Measurements from ENCODE around the gene RPS6KA1. TPM values are rescaled to one million over a fixed set of nuclear protein-coding genes. Genes with fewer than 3 reads are reported as not detected.
A peak's percentile ranks its signal among the peaks of the same experiment; 100 is the strongest.

RPS6KA1 gene
- total and polyA plus RNA-seq, 8 donors = 13.6 to 32.2 (median 18.4) TPM

GRCh38 chr1:26543462-26543861, 13.9 kb downstream of the RPS6KA1 start:
- DNase-seq (no peak), ATAC-seq (no peak), FAIRE-seq (no peak)
- intact Hi-C loops (cut with DNase I) = no loop called here
- Histone ChIP-seq H3K9me3 (no peaks in the 10 kb centered on the region), H3K27me3 (no peaks in the 10 kb centered on the region), H3K27ac (peak overlapping the region in 2 of 4 donors; percentile 69 to 77), H3K4me1 (peaks cover 0 to 5% (median 0%) of the 10 kb centered on the region in 3 donors), H3K36me3 (peaks cover 0 to 11% (median 0%) of the 10 kb centered on the region in 3 donors), H3K4me3 (no peak overlapping the region)
- 74 to 82% methylated on average over 5 of the region's 5 CpGs for WGBS, 2 donors
- no peak for TF ChIP-seq CTCF (IDR thresholded peaks at IDR 0.05)

- Histone ChIP-seq H3K4me1 (peaks cover 0 to 5% (median 0%) of the 10 kb centered on the region in 3 donors), H3K27ac (peak overlapping the region in 1 of 4 donors; percentile 77), H3K36me3 (peaks cover 0 to 11% (median 0%) of the 10 kb centered on the region in 3 donors), H3K27me3 (no peaks in the 10 kb centered on the region), H3K9me3 (no peaks in the 10 kb centered on the region), H3K4me3 (no peak overlapping the region)
- WGBS, 2 donors = 91 to 95% methylated on average over 5 of the region's 5 CpGs
- TF ChIP-seq CTCF (IDR thresholded peaks at IDR 0.05) = no peak
- DNase-seq (no peak), ATAC-seq (no peak), FAIRE-seq (no peak)
- intact Hi-C loops (cut with DNase I) = no loop called here
Observed at GRCh38 chr1:26544126-26544525, 14.6 kb downstream of the RPS6KA1 start.

GRCh38 chr1:26545969-26546323, 16.4 kb downstream of the RPS6KA1 start:
- Histone ChIP-seq H3K4me1 (peaks cover 0 to 5% (median 0%) of the 10 kb centered on the region in 3 donors), H3K4me3 (peak overlapping the region in 1 of 4 donors; percentile 34), H3K9me3 (no peaks in the 10 kb centered on the region), H3K27me3 (no peaks in the 10 kb centered on the region), H3K27ac (no peak overlapping the region), H3K36me3 (peaks cover 0 to 11% (median 0%) of the 10 kb centered on the region in 3 donors)
- intact Hi-C loops (cut with DNase I) = no loop called here
- 90 to 91% methylated on average over 4 of the region's 4 CpGs for WGBS, 2 donors
- no peak for ATAC-seq
- TF ChIP-seq CTCF (IDR thresholded peaks at IDR 0.05) = no peak
- no peak for DNase-seq
- no peak for FAIRE-seq

- Histone ChIP-seq H3K27me3 (no peaks in the 10 kb centered on the region), H3K4me1 (peaks cover 0 to 3% (median 0%) of the 10 kb centered on the region in 3 donors), H3K4me3 (peak overlapping the region in 1 of 4 donors; percentile 34), H3K9me3 (no peaks in the 10 kb centered on the region), H3K27ac (no peak overlapping the region), H3K36me3 (peaks cover 0 to 11% (median 0%) of the 10 kb centered on the region in 3 donors)
- DNase-seq (no peak), ATAC-seq (no peak), FAIRE-seq (no peak)
- intact Hi-C loops (cut with DNase I) = no loop called here
- TF ChIP-seq CTCF (IDR thresholded peaks at IDR 0.05) = no peak
- 83 to 93% methylated on average over 8 of the region's 8 CpGs for WGBS, 2 donors
Observed at GRCh38 chr1:26546375-26546774, 16.8 kb downstream of the RPS6KA1 start.

- Histone ChIP-seq H3K4me3 (no peak overlapping the region), H3K27ac (no peak overlapping the region), H3K27me3 (no peaks in the 10 kb centered on the region), H3K4me1 (no peaks in the 10 kb centered on the region), H3K36me3 (peaks cover 0 to 15% (median 0%) of the 10 kb centered on the region in 3 donors), H3K9me3 (no peaks in the 10 kb centered on the region)
- intact Hi-C loops (cut with DNase I) = no loop called here
- no peak for TF ChIP-seq CTCF (IDR thresholded peaks at IDR 0.05)
- DNase-seq = no peak
- no peak for ATAC-seq
- WGBS, 2 donors = 94% methylated on average over 7 of the region's 7 CpGs
- FAIRE-seq = no peak
Observed at GRCh38 chr1:26546819-26547218, 17.3 kb downstream of the RPS6KA1 start.

Data from pancreas (tissue), 10 donors.